ENCODE results near the gene RIPOR2.
"Not testable (repeated sequence)": the region's sequence is repeated elsewhere in the genome, so short reads cannot be mapped to it uniquely, and the experiment has no call there.

RIPOR2 gene

DNA sequence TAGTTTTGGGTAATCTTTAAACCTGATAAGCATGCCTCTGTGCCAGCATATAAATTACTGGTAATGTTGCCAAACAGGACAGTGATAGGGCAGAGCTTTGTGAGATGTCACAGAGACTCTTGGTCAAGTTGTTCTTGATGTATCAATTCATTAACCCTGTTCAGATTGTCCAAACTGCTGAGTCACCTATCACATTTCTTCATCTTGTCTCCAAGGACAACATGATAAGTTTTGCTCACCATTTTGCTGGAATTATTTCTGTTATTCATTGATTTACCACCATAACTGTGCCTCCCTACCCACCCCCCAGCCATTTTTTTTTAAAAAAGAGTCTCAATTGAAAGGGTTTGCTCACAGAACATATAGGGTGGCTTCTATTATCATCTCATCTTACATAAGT is 180.5 kb downstream of the RIPOR2 start:
- H3K4me3 ChIP-seq (ENCODE audit: low read depth, low read length), result no peak overlapping the region
- no peaks in the 10 kb centered on the region for H3K36me3 ChIP-seq (ENCODE audit: control insufficient read depth in 2 of 2, insufficient read depth in 1 of 2, low read length in 2 of 2)
- no peaks in the 10 kb centered on the region for H3K9me3 ChIP-seq (ENCODE audit: control insufficient read depth, insufficient read depth, low read depth, low read length)
- ChIA-PET POLR2A (no interaction called here), CTCF (no interaction called here)
- H3K27ac ChIP-seq (ENCODE audit: extremely low read depth, low read depth, low read length), result no peak overlapping the region
- no peak for TF ChIP-seq ZNF549 (tag by site-specific recombination; IDR thresholded peaks at IDR 0.05)
- TF ChIP-seq ZFP69B (tag by site-specific recombination; IDR thresholded peaks at IDR 0.05), result no peak
- no peak for TF ChIP-seq KLF8 (tag by site-specific recombination; IDR thresholded peaks at IDR 0.05)
- TF ChIP-seq ZNF621 (tag by site-specific recombination; IDR thresholded peaks at IDR 0.05), result no peak
- TF ChIP-seq ZNF394 (tag by site-specific recombination; IDR thresholded peaks at IDR 0.05; ENCODE audit: borderline replicate concordance), result no peak
- TF ChIP-seq BCL11B (tag by site-specific recombination; IDR thresholded peaks at IDR 0.05; ENCODE audit: low read depth), result no peak
- TF ChIP-seq HIC1 (tag by site-specific recombination; IDR thresholded peaks at IDR 0.05), result no peak
- no peak for TF ChIP-seq ZNF121 (tag by site-specific recombination; IDR thresholded peaks at IDR 0.05)
- no peak for TF ChIP-seq ZNF768 (tag by site-specific recombination; IDR thresholded peaks at IDR 0.05)
- no peak for TF ChIP-seq ZNF341 (tag by site-specific recombination; IDR thresholded peaks at IDR 0.05; ENCODE audit: low read depth)
- no peak for TF ChIP-seq ZNF558 (tag by site-specific recombination; IDR thresholded peaks at IDR 0.05)
- TF ChIP-seq ZNF184 (tag by site-specific recombination; IDR thresholded peaks at IDR 0.05), result no peak
- no peak for TF ChIP-seq ZNF501 (tag by site-specific recombination; IDR thresholded peaks at IDR 0.05)
- TF ChIP-seq ZNF76 (tag by site-specific recombination; IDR thresholded peaks at IDR 0.05; ENCODE audit: borderline replicate concordance, low read depth), result no peak
- no peak for TF ChIP-seq HOXA7 (CRISPR knock-in tag; IDR thresholded peaks at IDR 0.05; ENCODE audit: borderline replicate concordance)
- no peak for TF ChIP-seq ZNF302 (tag by site-specific recombination; IDR thresholded peaks at IDR 0.05; ENCODE audit: low read depth)
- TF ChIP-seq TRIM28 (IDR thresholded peaks at IDR 0.05; ENCODE audit: borderline replicate concordance, low read length), result no peak
- no peaks in the 10 kb centered on the region for H3K4me1 ChIP-seq (ENCODE audit: control insufficient read depth, insufficient read depth, low read length)

- H3K27ac ChIP-seq (ENCODE audit: extremely low read depth, low read depth, low read length); POLR2A ChIA-PET; H3K9me3 ChIP-seq (ENCODE audit: control insufficient read depth, insufficient read depth, low read depth, low read length); H3K4me3 ChIP-seq (ENCODE audit: low read depth, low read length); H3K4me1 ChIP-seq (ENCODE audit: control insufficient read depth, insufficient read depth, low read length); H3K36me3 ChIP-seq (ENCODE audit: control insufficient read depth in 2 of 2, insufficient read depth in 1 of 2, low read length in 2 of 2): not testable (repeated sequence)
- CTCF ChIA-PET, result interaction anchor here (0.6 kb wide), 2 partner anchors 225 to 361 kb away, joined by 3 to 5 read pairs; no protein-coding TSS in a partner anchor
- peak; percentile 82 for TF ChIP-seq SETDB1 (IDR thresholded peaks at IDR 0.05; ENCODE audit: insufficient read length, low read length)
These were observed 181.4 kb downstream of the RIPOR2 start for GRCh38 chr6:24754378-24754777.

Data from HEK293 (cell line).